Loucy (cell line): ENCODE results near the gene BRAF.

Experiments used
- EZH2phosphoT487 ChIP-seq: fragments of 200-600 bp; IDR thresholded peaks from 2 replicates; pipeline ENCODE4 v1.6.1; 2018; ENCODE audit warnings: antibody characterized with exemption, mild to moderate bottlenecking, moderate library complexity, borderline replicate concordance
- TF ChIP-seq, protein P1 (sequence below): fragments of 200-600 bp; sonication (generic); conservative IDR thresholded peaks from 2 replicates; pipeline ENCODE4 v1.5.1; 2014; ENCODE audit warnings: mild to moderate bottlenecking, antibody characterized with exemption, low read length

- no peak for TF ChIP-seq EZH2phosphoT487
- TF ChIP-seq, protein P1, sequence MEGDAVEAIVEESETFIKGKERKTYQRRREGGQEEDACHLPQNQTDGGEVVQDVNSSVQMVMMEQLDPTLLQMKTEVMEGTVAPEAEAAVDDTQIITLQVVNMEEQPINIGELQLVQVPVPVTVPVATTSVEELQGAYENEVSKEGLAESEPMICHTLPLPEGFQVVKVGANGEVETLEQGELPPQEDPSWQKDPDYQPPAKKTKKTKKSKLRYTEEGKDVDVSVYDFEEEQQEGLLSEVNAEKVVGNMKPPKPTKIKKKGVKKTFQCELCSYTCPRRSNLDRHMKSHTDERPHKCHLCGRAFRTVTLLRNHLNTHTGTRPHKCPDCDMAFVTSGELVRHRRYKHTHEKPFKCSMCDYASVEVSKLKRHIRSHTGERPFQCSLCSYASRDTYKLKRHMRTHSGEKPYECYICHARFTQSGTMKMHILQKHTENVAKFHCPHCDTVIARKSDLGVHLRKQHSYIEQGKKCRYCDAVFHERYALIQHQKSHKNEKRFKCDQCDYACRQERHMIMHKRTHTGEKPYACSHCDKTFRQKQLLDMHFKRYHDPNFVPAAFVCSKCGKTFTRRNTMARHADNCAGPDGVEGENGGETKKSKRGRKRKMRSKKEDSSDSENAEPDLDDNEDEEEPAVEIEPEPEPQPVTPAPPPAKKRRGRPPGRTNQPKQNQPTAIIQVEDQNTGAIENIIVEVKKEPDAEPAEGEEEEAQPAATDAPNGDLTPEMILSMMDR, result no peak
Observed at GRCh38 chr7:140961117-140961516, 36.4 kb upstream of the BRAF start.
